Central memory CD8-positive, alpha-beta T cell (primary cell): ENCODE measurements around the gene EIPR1.

Experiments
- ATAC-seq: fragments of 150-1000 bp; cut with Tn5 transposase; replicated peaks from 2 replicates; pipeline ENCODE4 v1.10.0; 2022; ENCODE audit warnings: mild to moderate bottlenecking, moderate FRiP score, moderate number of reproducible peaks; ENCODE audit not compliant: poor library complexity, severe bottlenecking; ENCODE audit errors: extremely low read depth
- DNase-seq, 2 donors: peaks; one replicate each; pipeline ENCODE4 v3.0.0; 2021; ENCODE audit warnings: low spot score in 2 of 2
- H3K27ac Mint-ChIP-seq: one replicate; pipeline ENCODE4 v1.8.0; 2022; ENCODE audit warnings: low read depth, mild to moderate bottlenecking, moderate library complexity, mixed read lengths
- H3K27me3 Mint-ChIP-seq: one replicate; pipeline ENCODE4 v1.8.0; 2022; ENCODE audit warnings: mixed read lengths
- H3K36me3 Mint-ChIP-seq: one replicate; pipeline ENCODE4 v1.8.0; 2022; ENCODE audit warnings: mild to moderate bottlenecking, moderate library complexity, mixed read lengths; ENCODE audit not compliant: insufficient read depth
- H3K4me1 Mint-ChIP-seq: one replicate; pipeline ENCODE4 v1.8.0; 2022; ENCODE audit warnings: mixed read lengths
- H3K4me3 Mint-ChIP-seq: one replicate; pipeline ENCODE4 v1.8.0; 2022; ENCODE audit warnings: mild to moderate bottlenecking, moderate library complexity, mixed read lengths
- H3K9me3 Mint-ChIP-seq: one replicate; pipeline ENCODE4 v1.8.0; 2022; ENCODE audit warnings: mixed read lengths

Gene EIPR1

DNA sequence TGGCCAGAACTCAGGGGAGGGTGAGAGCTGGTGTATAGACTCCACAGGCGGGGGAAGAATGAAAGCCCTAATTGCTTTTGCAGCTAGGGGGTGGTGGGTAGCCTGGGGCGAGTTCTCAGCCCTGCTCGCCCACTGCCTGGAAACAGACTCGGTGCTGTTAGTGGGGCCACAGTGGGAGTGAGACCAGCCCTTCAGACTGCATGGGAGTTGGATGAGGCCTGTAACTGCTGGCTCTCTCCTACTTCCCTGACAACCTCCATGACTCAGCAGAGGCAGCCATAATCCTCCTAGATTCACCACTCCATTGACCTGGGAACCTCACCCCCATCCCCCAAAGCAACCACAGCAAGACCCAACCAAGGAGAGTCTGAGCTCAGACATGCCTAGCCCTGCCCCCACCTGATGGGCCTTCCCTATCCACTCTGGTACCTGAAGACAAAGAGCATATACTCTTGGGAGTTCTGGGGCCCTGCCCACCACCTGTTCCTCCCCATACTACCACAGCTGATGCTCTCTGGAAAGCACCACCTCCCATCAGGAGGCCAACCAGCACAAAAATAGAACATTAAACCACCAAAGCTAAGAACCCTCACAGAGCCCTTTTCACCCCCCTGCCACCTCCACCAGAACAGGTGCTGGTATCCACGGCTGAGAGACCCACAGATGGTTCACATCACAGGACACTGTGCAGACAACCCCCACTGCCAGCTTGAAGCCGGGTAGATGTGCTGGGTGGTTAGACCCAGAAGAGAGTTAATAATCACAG is 226.3 kb downstream of the EIPR1 start:
- Mint-ChIP-seq H3K4me3 (no peak overlapping the region), H3K27me3 (no peaks in the 10 kb centered on the region), H3K9me3 (peaks cover 5% of the 10 kb centered on the region), H3K36me3 (no peaks in the 10 kb centered on the region), H3K4me1 (no peaks in the 10 kb centered on the region), H3K27ac (no peak overlapping the region)
- no peak for DNase-seq
- no peak for ATAC-seq

DNA sequence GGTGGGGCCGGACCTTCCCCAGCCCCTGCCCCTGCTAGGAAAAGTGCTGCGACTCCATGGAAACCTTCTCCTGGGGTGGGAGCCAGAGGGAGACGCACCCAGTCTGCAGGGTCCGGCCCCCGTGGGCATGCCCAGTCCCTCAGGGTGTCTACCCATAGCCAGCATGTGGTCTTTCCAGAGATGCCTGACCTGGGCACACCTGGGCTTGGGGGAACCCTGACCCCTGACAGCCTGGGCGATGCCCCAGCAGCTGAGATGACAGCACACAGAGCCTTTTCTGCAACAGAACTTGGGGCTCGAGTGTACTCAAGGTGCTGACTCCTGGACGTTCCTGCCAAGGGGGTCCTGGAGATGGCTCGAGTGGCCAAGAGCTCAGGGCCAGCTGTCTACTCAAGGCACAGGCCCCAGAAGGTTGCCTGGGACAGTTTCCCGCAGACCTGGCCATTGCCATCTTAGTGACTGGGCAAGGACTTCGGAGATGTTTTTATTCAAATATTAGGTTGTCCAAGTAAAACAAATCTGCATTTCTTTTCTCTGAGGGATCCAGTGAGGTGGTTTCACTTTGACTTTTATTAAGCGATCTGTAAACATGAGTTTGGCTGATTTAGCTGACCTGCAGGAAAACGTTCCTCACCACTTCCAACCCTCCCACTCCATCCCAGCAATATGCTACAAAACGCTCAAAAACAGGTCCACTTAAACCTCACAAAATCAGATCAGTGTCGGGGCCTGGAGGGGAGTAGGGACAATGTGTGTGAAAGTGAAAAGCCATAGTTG is 228.0 kb downstream of the EIPR1 start:
- Mint-ChIP-seq H3K36me3 (no peaks in the 10 kb centered on the region), H3K27me3 (no peaks in the 10 kb centered on the region), H3K4me1 (no peaks in the 10 kb centered on the region), H3K9me3 (peaks cover 5% of the 10 kb centered on the region), H3K27ac (no peak overlapping the region), H3K4me3 (no peak overlapping the region)
- ATAC-seq (no peak), DNase-seq (no peak)

DNA sequence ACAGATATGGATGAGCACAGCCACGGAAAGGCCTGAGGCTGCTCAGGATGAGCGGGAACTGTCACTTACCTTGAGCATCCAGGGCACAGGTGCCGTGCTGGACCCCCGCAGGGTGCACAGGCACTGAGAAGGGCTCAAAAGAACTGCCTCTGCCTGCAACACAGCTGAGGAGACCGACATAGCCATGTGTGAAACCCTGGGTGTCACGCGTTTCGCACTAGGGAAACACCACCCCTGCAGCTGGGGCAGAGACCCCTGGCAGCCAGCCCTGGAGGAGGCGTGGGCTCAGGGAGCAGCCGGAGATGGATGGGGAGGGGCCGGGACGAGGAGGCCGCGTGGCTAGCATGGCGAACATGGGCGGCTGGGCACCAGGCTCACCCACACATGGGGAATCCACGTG is 228.9 kb downstream of the EIPR1 start:
- no peaks in the 10 kb centered on the region for H3K27me3 Mint-ChIP-seq
- H3K9me3 Mint-ChIP-seq, result peaks cover 5% of the 10 kb centered on the region
- ATAC-seq (no peak), DNase-seq (no peak)
- H3K4me3 Mint-ChIP-seq, result no peak overlapping the region
- H3K36me3 Mint-ChIP-seq, result no peaks in the 10 kb centered on the region
- no peaks in the 10 kb centered on the region for H3K4me1 Mint-ChIP-seq
- no peak overlapping the region for H3K27ac Mint-ChIP-seq

DNA sequence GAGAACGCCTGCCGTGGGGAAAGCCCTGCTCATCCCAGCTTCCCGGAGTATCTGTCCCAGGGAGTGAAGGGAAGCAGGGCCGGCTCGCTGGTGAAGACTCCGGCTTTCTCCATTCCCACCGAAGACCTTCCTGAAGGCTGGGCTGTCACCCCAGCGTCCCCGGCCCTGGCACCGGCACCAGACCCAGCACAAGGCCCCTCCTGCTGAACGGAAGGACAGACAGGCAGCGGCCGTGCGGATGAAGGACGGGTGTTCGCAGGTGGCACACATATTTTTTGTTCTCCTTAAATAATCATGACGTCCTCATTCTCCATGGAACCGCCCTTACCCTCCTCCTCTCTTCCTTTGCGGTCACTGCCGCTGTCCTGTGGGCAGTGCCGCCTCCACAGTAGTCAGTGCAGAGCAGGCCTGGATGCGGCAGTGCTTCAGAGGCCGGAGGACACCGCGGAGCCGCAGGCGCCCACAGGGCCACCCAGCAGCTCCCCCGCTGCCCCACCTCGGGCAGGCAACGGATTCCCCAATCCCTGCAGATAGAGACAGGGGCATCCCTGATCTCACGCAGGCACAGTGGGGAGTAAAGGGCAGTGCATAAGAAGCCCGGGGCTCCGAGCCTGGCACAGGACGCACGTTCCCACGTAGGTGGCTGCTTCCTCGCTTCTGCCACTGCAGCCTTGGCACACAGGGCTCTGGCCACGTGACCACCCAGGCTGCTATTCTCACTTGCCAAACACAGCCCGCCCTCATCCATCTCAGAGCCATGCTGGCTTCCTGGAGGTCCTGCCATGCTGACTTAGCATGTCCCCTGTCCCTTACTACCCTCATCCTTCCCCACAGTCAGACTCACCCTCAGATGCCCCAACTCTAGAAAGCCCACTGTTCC is 229.7 kb downstream of the EIPR1 start:
- Mint-ChIP-seq H3K27ac (no peak overlapping the region), H3K36me3 (no peaks in the 10 kb centered on the region)

DNA sequence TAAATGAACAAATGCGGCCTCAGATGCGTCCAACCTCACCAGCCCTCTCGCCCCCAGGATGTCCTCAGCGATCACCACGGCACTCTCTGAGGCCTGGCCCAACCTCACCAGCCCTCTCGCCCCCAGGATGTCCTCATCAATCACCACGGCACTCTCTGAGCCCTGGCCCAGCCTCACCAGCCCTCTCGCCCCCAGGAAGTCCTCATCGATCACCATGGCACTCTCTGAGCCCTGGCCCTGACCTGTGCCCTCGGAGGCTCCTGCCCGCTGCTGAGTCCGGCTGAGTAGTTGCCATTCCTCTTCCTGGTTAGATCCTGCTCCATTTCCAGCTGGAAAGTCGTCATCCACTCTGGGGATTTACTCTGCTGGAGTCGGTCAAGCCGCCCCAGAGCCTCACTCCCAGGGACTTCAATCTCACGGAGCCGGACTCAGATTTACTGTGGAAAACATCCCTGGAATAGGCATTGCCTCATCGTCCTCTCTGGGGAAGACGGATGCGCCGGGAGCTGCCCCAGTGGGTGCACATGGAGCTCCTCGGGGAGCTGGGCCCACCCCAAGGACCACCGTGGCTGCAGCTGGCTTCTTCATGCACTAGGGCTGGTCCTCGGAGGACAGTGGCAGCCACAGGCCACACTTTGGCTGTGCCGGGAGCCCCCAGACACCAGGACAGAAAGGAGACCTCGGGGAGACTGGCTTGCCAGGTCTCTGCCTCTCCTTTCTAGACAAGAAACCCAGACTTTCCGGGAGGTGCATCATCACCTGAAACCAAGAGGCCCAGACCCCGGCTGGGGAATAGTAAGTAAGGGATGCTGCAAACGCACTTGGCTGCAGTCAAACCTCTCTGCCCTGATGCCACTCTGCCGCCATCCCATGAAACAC is 230.6 kb downstream of the EIPR1 start:
- DNase-seq (no peak), ATAC-seq (no peak)
- Mint-ChIP-seq H3K4me1 (no peaks in the 10 kb centered on the region), H3K9me3 (peaks cover 5% of the 10 kb centered on the region), H3K27ac (no peak overlapping the region), H3K36me3 (no peaks in the 10 kb centered on the region), H3K27me3 (no peaks in the 10 kb centered on the region), H3K4me3 (no peak overlapping the region)

More for the DNA sequence above, 229.7 kb downstream of the EIPR1 start:
- Mint-ChIP-seq H3K9me3 (peaks cover 5% of the 10 kb centered on the region), H3K27me3 (no peaks in the 10 kb centered on the region), H3K4me1 (no peaks in the 10 kb centered on the region), H3K4me3 (no peak overlapping the region)
- no peak for DNase-seq
- ATAC-seq, result no peak

DNA sequence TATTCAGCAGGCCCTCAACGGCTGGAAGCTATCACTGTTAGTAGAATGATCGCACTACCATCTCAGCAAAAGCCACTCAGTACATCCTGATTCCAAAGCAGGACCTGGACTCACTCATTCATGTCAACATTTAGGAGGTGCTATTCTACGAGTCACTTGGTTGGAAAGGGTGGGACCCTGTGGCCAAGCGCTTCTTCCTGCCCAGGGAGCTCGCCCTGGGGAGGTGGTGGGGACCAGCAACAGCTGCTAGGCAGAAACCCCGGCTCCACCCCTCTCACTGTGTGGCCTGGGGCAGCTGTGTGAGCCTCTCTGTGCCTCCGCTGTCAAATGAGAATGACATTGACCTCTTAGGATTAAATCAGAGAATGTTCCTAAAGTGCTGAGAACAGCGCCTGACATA is 231.4 kb downstream of the EIPR1 start:
- Mint-ChIP-seq H3K4me3 (no peak overlapping the region), H3K4me1 (no peaks in the 10 kb centered on the region), H3K27ac (no peak overlapping the region), H3K9me3 (peaks cover 5% of the 10 kb centered on the region), H3K36me3 (no peaks in the 10 kb centered on the region), H3K27me3 (no peaks in the 10 kb centered on the region)
- ATAC-seq (no peak), DNase-seq (no peak)

DNA sequence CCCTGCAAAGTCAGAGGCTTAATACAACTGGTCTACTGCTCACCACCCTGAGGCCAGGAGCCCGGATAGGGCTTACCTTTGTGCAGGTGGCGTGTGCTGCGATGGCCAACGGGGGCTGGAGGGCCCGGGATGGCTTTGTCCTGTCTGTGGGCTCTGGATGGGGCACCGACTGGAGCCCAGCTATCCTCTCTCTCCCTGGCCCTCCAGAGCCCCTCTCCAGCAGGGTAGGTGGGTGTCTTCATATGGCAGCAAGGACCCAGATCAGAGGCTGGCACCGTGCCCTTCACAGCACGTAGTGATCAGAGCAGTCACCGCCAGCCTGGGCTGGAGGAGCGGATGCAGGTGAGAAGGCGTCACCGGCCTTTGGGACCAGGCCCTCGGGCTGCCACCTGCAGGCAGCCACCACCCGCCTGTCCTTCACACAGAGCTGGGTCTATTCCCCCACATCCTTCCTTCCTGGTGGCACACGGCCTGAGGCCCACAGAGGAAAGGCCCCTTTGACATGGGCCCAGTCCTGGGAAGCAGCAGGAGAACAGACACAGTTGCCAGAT is 232.1 kb downstream of the EIPR1 start:
- Mint-ChIP-seq H3K27me3 (no peaks in the 10 kb centered on the region), H3K36me3 (no peaks in the 10 kb centered on the region), H3K9me3 (peaks cover under 1% of the 10 kb centered on the region), H3K4me1 (no peaks in the 10 kb centered on the region), H3K27ac (no peak overlapping the region), H3K4me3 (no peak overlapping the region)
- DNase-seq, result no peak
- no peak for ATAC-seq

DNA sequence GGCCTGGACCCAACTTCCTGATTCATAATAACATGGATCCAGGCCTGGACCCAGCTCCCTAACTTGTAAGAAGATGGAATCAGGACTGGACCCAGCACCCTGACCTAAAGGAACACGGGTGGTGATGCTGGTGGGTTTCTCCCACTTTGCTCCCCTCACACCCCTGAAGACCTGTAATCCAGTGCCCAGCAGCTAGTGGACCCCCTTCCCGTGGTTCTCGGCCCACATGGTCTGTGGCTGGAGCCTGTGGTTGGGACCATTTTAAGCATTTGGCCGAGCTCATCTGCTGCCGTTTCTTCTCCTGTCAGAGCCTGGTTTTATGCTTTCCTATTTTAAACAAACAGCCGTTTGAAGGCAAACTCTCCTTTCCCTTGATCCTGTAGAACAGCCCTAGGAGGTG is 232.8 kb downstream of the EIPR1 start:
- Mint-ChIP-seq H3K4me3 (no peak overlapping the region), H3K27me3 (no peaks in the 10 kb centered on the region), H3K27ac (no peak overlapping the region), H3K4me1 (no peaks in the 10 kb centered on the region), H3K36me3 (no peaks in the 10 kb centered on the region), H3K9me3 (no peaks in the 10 kb centered on the region)
- ATAC-seq (no peak), DNase-seq (no peak)

DNA sequence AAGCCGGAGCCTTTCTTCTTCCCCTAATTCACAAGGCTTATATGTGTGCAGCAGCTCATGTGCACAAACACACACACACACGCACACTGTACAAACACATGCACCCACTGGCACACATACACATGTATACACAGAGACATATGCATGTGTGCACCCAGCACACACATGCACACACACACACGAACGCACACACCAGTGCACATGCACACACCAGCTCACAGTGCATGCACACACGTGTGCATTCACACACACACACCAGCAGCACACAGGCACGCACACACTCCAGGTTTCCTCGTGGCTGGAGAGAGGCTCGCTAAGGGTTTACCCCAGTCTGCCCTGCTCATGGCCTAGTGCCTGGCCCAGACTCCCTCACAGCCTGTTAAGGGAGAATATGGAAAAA is 234.0 kb downstream of the EIPR1 start:
- no peak overlapping the region for H3K27ac Mint-ChIP-seq
- no peaks in the 10 kb centered on the region for H3K4me1 Mint-ChIP-seq
- no peaks in the 10 kb centered on the region for H3K9me3 Mint-ChIP-seq
- H3K27me3 Mint-ChIP-seq, result no peaks in the 10 kb centered on the region
- DNase-seq (no peak), ATAC-seq (no peak)
- H3K4me3 Mint-ChIP-seq, result no peak overlapping the region
- no peaks in the 10 kb centered on the region for H3K36me3 Mint-ChIP-seq

DNA sequence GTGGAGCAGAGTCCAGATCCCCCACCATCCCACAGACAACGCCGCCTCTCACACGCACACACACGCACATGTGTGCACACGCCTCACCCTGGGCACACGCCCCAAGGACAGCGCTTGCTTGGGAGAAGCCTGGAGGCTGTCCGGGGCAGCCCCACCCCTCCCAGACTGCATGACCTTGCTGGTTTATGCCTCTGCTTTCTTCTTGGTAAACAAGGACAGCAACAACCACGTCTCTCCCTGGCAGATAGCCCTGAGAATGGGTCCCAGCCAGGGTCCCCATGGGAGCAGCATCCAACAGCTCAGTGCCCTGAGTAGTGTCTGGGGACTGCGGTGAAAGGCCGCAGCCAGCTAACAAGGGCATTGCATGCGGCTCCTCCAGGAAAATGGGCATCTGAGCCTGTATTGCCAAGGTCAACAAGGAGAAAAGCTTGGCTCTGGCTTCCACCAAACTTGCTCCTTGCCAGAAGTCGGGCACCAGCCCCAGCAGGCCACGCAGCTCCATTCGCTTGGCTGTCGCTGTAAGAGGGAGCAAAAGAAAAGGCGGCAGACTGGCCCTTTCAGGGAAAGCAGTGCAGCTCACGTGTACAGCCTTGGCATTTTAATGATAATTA is 234.6 kb downstream of the EIPR1 start:
- H3K27ac Mint-ChIP-seq, result no peak overlapping the region
- DNase-seq (no peak), ATAC-seq (no peak)
- no peaks in the 10 kb centered on the region for H3K27me3 Mint-ChIP-seq
- no peaks in the 10 kb centered on the region for H3K36me3 Mint-ChIP-seq
- H3K4me1 Mint-ChIP-seq, result no peaks in the 10 kb centered on the region
- no peaks in the 10 kb centered on the region for H3K9me3 Mint-ChIP-seq
- H3K4me3 Mint-ChIP-seq, result no peak overlapping the region

DNA sequence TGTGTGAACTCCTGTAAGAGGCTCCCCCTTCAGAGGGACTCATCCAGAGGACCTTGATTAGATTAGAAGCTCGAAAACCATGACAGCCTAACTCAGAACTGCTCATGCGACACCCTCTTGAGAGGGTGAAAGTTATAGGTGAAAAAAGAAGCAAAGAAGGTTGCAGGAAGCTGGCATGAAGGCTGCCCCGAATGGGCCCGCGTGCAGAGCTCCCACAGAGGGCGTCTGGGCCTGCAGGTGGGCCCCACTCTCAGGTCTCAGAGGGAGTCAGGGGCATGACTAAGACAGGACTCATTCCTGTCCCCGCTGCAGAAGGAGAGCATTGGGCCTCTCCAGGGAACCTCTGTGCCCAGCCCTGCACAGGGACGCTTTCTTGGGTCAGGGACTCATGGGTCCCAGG is 235.4 kb downstream of the EIPR1 start:
- DNase-seq (no peak), ATAC-seq (no peak)
- Mint-ChIP-seq H3K4me3 (no peak overlapping the region), H3K27me3 (no peaks in the 10 kb centered on the region), H3K4me1 (no peaks in the 10 kb centered on the region), H3K9me3 (no peaks in the 10 kb centered on the region), H3K36me3 (no peaks in the 10 kb centered on the region), H3K27ac (no peak overlapping the region)
